Skin epidermis (tissue), 12 donors: Measurements from ENCODE around the gene CCDC92B.
"Not testable (repeated sequence)": the region's sequence is repeated elsewhere in the genome, so short reads cannot be mapped to it uniquely, and the experiment has no call there.

Experiments
- H3K27ac ChIP-seq, 21 experiments: fragments of 200-600 bp; sonication (generic) in 11 of 21; one replicate each; pipeline ENCODE4 v1.5.0; 2020; ENCODE audit warnings: mild to moderate bottlenecking in 3 of 21, inconsistent platforms in 2 of 21, moderate library complexity in 2 of 21
- H3K4me3 ChIP-seq, 7 experiments: fragments of 200-600 bp; sonication (generic) in 2 of 7; one replicate each; pipeline ENCODE4 v1.5.0; 2020; ENCODE audit warnings: inconsistent platforms in 2 of 7, mild to moderate bottlenecking in 2 of 7, moderate library complexity in 1 of 7

CCDC92B gene

GRCh38 chr17:2694381-2695242 is 54.8 kb downstream of the CCDC92B start:
- no peak overlapping the region for H3K4me3 ChIP-seq
- H3K27ac ChIP-seq, result no peak overlapping the region

- no peak overlapping the region for H3K4me3 ChIP-seq
- H3K27ac ChIP-seq, result no peak overlapping the region
Measured at GRCh38 chr17:2693561-2694380, 55.7 kb downstream of the CCDC92B start.

GRCh38 chr17:2692781-2693135 is 56.7 kb downstream of the CCDC92B start:
- Histone ChIP-seq H3K27ac (no peak overlapping the region), H3K4me3 (no peak overlapping the region)

- no peak overlapping the region for H3K27ac ChIP-seq
Measured at GRCh38 chr17:2691965-2692780, 57.3 kb downstream of the CCDC92B start.

GRCh38 chr17:2691069-2691871 is 58.2 kb downstream of the CCDC92B start:
- Histone ChIP-seq H3K4me3 (no peak overlapping the region), H3K27ac (no peak overlapping the region)

More at GRCh38 chr17:2691965-2692780, 57.3 kb downstream of the CCDC92B start:
- H3K4me3 ChIP-seq, result no peak overlapping the region

- Histone ChIP-seq H3K4me3 (no peak overlapping the region), H3K27ac (no peak overlapping the region)
Measured at GRCh38 chr17:2690165-2691068, 59.0 kb downstream of the CCDC92B start.

- no peak overlapping the region for H3K4me3 ChIP-seq
- H3K27ac ChIP-seq, result peak overlapping the region in 1 of 21 experiments; percentile 10
Measured at GRCh38 chr17:2689411-2690164, 59.9 kb downstream of the CCDC92B start.

- no peak overlapping the region for H3K4me3 ChIP-seq
- peak overlapping the region in 1 of 21 experiments; percentile 10 for H3K27ac ChIP-seq
Measured at GRCh38 chr17:2688351-2689342, 60.8 kb downstream of the CCDC92B start.

GRCh38 chr17:2687074-2687418 is 62.4 kb downstream of the CCDC92B start:
- peak overlapping the region in 1 of 21 experiments; percentile 8 for H3K27ac ChIP-seq

GRCh38 chr17:2685696-2686095 is 63.8 kb downstream of the CCDC92B start:
- Histone ChIP-seq H3K4me3 (no peak overlapping the region), H3K27ac (peak overlapping the region in 1 of 21 experiments; percentile 22)

More at GRCh38 chr17:2687074-2687418, 62.4 kb downstream of the CCDC92B start:
- no peak overlapping the region for H3K4me3 ChIP-seq

- Histone ChIP-seq H3K4me3 (no peak overlapping the region), H3K27ac (no peak overlapping the region)
Measured at GRCh38 chr17:2684549-2684948, 64.9 kb downstream of the CCDC92B start.

GRCh38 chr17:2683912-2684311 is 65.5 kb downstream of the CCDC92B start:
- no peak overlapping the region for H3K27ac ChIP-seq
- H3K4me3 ChIP-seq, result no peak overlapping the region

GRCh38 chr17:2682176-2682938 is 67.1 kb downstream of the CCDC92B start:
- no peak overlapping the region for H3K4me3 ChIP-seq
- H3K27ac ChIP-seq, result no peak overlapping the region

- Histone ChIP-seq H3K27ac (no peak overlapping the region), H3K4me3 (no peak overlapping the region)
Measured at GRCh38 chr17:2681650-2682049, 67.8 kb downstream of the CCDC92B start.

GRCh38 chr17:2680961-2681360 is 68.5 kb downstream of the CCDC92B start:
- no peak overlapping the region for H3K4me3 ChIP-seq
- H3K27ac ChIP-seq, result no peak overlapping the region

- not testable (repeated sequence) for H3K27ac ChIP-seq, H3K4me3 ChIP-seq
Measured at GRCh38 chr17:2679247-2679646, 70.2 kb downstream of the CCDC92B start.
